IMR-90 (cell line): Measurements from ENCODE around the gene MAP4. TPM values are rescaled to one million over a fixed set of nuclear protein-coding genes. Genes with fewer than 3 reads are reported as not detected.

Experiments
- ATAC-seq: fragments of 200-7000 bp; cut with Tn5 transposase; 2 replicates; pipeline ENCODE4 v1.9.1; 2020; ENCODE audit warnings: low read depth, mild to moderate bottlenecking, moderate library complexity
- BruUV-seq: library from RNA; stranded (reverse); fragments of 400-500 nt; replicated peaks from 2 replicates; lab custom pipeline; 2021; lab: Mats Ljungman, UMichigan
- CTCF ChIA-PET: fragments of 300-600 bp; formaldehyde crosslinking; extraction: SDS; loops from one replicate; lab custom pipeline; 2021; ENCODE audit warnings: antibody characterized with exemption; lab: Yijun Ruan, JAX
- POLR2A ChIA-PET: fragments of 300-600 bp; sonication (Branson Sonifier 250); formaldehyde crosslinking; loops from one replicate; lab custom pipeline; 2022; ENCODE audit warnings: antibody characterized with exemption; ENCODE audit not compliant: unreplicated experiment; lab: Charles Lee
- DNase-seq: peaks from one replicate; pipeline ENCODE4 v3.0.0; 2013
- H2AFZ ChIP-seq: replicated peaks from 2 replicates; pipeline ENCODE3; 2013; ENCODE audit warnings: low read length, mild to moderate bottlenecking; ENCODE audit not compliant: poor library complexity
- H2AK5ac ChIP-seq: 2 replicates; pipeline ENCODE4 v1.6.1; 2013; ENCODE audit warnings: low read depth, low read length, inconsistent platforms
- H2AK9ac ChIP-seq: replicated peaks from 2 replicates; pipeline ENCODE3; 2013; ENCODE audit warnings: mild to moderate bottlenecking, low read depth, low read length, moderate library complexity; ENCODE audit not compliant: poor library complexity
- H2BK120ac ChIP-seq: 2 replicates; pipeline ENCODE4 v1.6.1; 2013; ENCODE audit warnings: low read depth, low read length, inconsistent platforms
- H2BK15ac ChIP-seq: 3 replicates; pipeline ENCODE4 v1.6.1; 2013; ENCODE audit warnings: low read depth, low read length, inconsistent platforms
- H2BK20ac ChIP-seq: 2 replicates; pipeline ENCODE4 v1.6.1; 2013; ENCODE audit warnings: low read depth, mild to moderate bottlenecking, inconsistent platforms, low read length, moderate library complexity
- H2BK5ac ChIP-seq: 2 replicates; pipeline ENCODE4 v1.6.1; 2013; ENCODE audit warnings: mild to moderate bottlenecking, low read depth, low read length, inconsistent platforms; ENCODE audit not compliant: poor library complexity, severe bottlenecking
- H3K14ac ChIP-seq: replicated peaks from 2 replicates; pipeline ENCODE4 v1.6.1; 2013; ENCODE audit warnings: low read depth, low read length, inconsistent platforms
- H3K18ac ChIP-seq: 2 replicates; pipeline ENCODE4 v1.6.1; 2013; ENCODE audit warnings: low read depth, low read length, control low read depth
- H3K23ac ChIP-seq: 2 replicates; pipeline ENCODE4 v1.6.1; 2013; ENCODE audit warnings: low read depth, low read length, inconsistent platforms
- H3K27ac ChIP-seq: 2 replicates; pipeline ENCODE4 v1.5.1; 2013; ENCODE audit warnings: mild to moderate bottlenecking, control low read depth, low read length; ENCODE audit not compliant: insufficient read depth
- H3K27me3 ChIP-seq: 2 replicates; pipeline ENCODE4 v1.6.1; 2013; ENCODE audit warnings: low read length; ENCODE audit not compliant: control insufficient read depth, insufficient read depth
- H3K36me3 ChIP-seq: 2 replicates; pipeline ENCODE4 v1.6.1; 2013; ENCODE audit warnings: low read length, mixed read lengths; ENCODE audit not compliant: control insufficient read depth, insufficient read depth
- H3K4ac ChIP-seq: 2 replicates; pipeline ENCODE4 v1.6.1; 2013; ENCODE audit warnings: low read depth, low read length, inconsistent platforms
- H3K4me1 ChIP-seq: 2 replicates; pipeline ENCODE4 v1.6.1; 2013; ENCODE audit warnings: low read length, mixed read lengths; ENCODE audit not compliant: control insufficient read depth, insufficient read depth
- H3K4me2 ChIP-seq: 2 replicates; pipeline ENCODE4 v1.6.1; 2013; ENCODE audit warnings: low read depth, mild to moderate bottlenecking, control low read depth, low read length, moderate library complexity
- H3K4me3 ChIP-seq: 2 replicates; pipeline ENCODE4 v1.5.1; 2013; ENCODE audit warnings: low read depth, mild to moderate bottlenecking, control low read depth, low read length, moderate library complexity; ENCODE audit not compliant: insufficient read depth
- H3K56ac ChIP-seq: 2 replicates; pipeline ENCODE4 v1.6.1; 2013; ENCODE audit warnings: low read length, inconsistent platforms; ENCODE audit not compliant: insufficient read depth; ENCODE audit errors: extremely low read depth
- H3K79me1 ChIP-seq, 2 experiments: 2 replicates each; pipeline ENCODE4 v1.6.1; 2013; ENCODE audit warnings: low read length in 2 of 2, inconsistent platforms in 1 of 2, low read depth in 1 of 2
- H3K9ac ChIP-seq: 2 replicates; pipeline ENCODE4 v1.6.1; 2013; ENCODE audit warnings: low read depth, low read length, control low read depth
- H3K9me1 ChIP-seq: 2 replicates; pipeline ENCODE4 v1.6.1; 2013; ENCODE audit warnings: low read length, inconsistent platforms; ENCODE audit not compliant: insufficient read depth
- H3K9me3 ChIP-seq: 2 replicates; pipeline ENCODE4 v1.6.1; 2013; ENCODE audit warnings: low read length; ENCODE audit not compliant: control insufficient read depth, insufficient read depth
- H4K20me1 ChIP-seq: 2 replicates; pipeline ENCODE4 v1.6.1; 2013; ENCODE audit warnings: low read length, inconsistent platforms; ENCODE audit not compliant: insufficient read depth
- H4K5ac ChIP-seq: 2 replicates; pipeline ENCODE4 v1.6.1; 2013; ENCODE audit warnings: mild to moderate bottlenecking, low read depth, low read length, control low read depth
- H4K8ac ChIP-seq, 2 experiments: 2 replicates each; pipeline ENCODE4 v1.6.1; 2013; ENCODE audit warnings: low read depth in 2 of 2, low read length in 2 of 2, control low read depth in 1 of 2, inconsistent platforms in 1 of 2
- H4K91ac ChIP-seq: 2 replicates; pipeline ENCODE4 v1.6.1; 2013; ENCODE audit warnings: low read depth, low read length, inconsistent platforms; ENCODE audit not compliant: insufficient read depth
- BHLHE40 ChIP-seq: fragments of 150-350 bp; IDR thresholded peaks from 2 replicates; pipeline ENCODE4 v1.6.1; 2016; ENCODE audit warnings: mild to moderate bottlenecking, low read depth, low read length
- CHD1 ChIP-seq: IDR thresholded peaks from 2 replicates; pipeline ENCODE4 v1.6.1; 2012; ENCODE audit warnings: low read depth, low read length, improper control_type of control experiment
- CTCF ChIP-seq: conservative IDR thresholded peaks from 2 replicates; pipeline ENCODE4 v1.5.1; 2012; ENCODE audit warnings: mild to moderate bottlenecking, low read depth, low read length, improper control_type of control experiment
- ELK1 ChIP-seq: fragments of 150-350 bp; IDR thresholded peaks from 2 replicates; pipeline ENCODE4 v1.6.1; 2016; ENCODE audit warnings: low read depth, mild to moderate bottlenecking, low read length, moderate library complexity, borderline replicate concordance
- FOS ChIP-seq: fragments of 150-350 bp; IDR thresholded peaks from 2 replicates; pipeline ENCODE4 v1.6.1; 2016; ENCODE audit warnings: low read depth, low read length
- MAFK ChIP-seq: IDR thresholded peaks from 2 replicates; pipeline ENCODE4 v1.6.1; 2012; ENCODE audit warnings: low read depth, low read length, improper control_type of control experiment
- MAZ ChIP-seq: IDR thresholded peaks from 2 replicates; pipeline ENCODE4 v1.6.1; 2012; ENCODE audit warnings: low read depth, mild to moderate bottlenecking, low read length, improper control_type of control experiment, moderate library complexity, borderline replicate concordance
- MXI1 ChIP-seq: IDR thresholded peaks from 2 replicates; pipeline ENCODE4 v1.6.1; 2012; ENCODE audit warnings: low read depth, mild to moderate bottlenecking, low read length, moderate library complexity, borderline replicate concordance
- NFE2L2 ChIP-seq: fragments of 150-350 bp; IDR thresholded peaks from 2 replicates; pipeline ENCODE4 v1.6.1; 2016; ENCODE audit warnings: low read depth, mild to moderate bottlenecking, low read length
- RAD21 ChIP-seq: IDR thresholded peaks from 2 replicates; pipeline ENCODE4 v1.6.1; 2012; ENCODE audit warnings: low read length, improper control_type of control experiment
- RCOR1 ChIP-seq: IDR thresholded peaks from 2 replicates; pipeline ENCODE4 v1.6.1; 2012; ENCODE audit warnings: mild to moderate bottlenecking, low read length, improper control_type of control experiment; ENCODE audit not compliant: insufficient replicate concordance
- SMC3 ChIP-seq: fragments of 150-350 bp; IDR thresholded peaks from 2 replicates; pipeline ENCODE4 v1.6.1; 2016; ENCODE audit warnings: low read depth, mild to moderate bottlenecking, antibody characterized with exemption, low read length, moderate library complexity
- USF2 ChIP-seq: fragments of 150-350 bp; IDR thresholded peaks from 2 replicates; pipeline ENCODE4 v1.6.1; 2017; ENCODE audit warnings: mild to moderate bottlenecking, antibody characterized with exemption, low read length, low read depth
- WGBS, 2 experiments: methylation state at CpG; one replicate each; pipeline versions ENCODE4 v1.1.5 to v1.1.7; 2013; ENCODE audit warnings: missing lambda C conversion rate in 2 of 2; ENCODE audit not compliant: insufficient read length in 1 of 2; ENCODE audit errors: extremely low coverage in 2 of 2; 5-methylcytosine and 5-hydroxymethylcytosine counted together
- dilution Hi-C: fragments of 300-500 bp; cut with HindIII; formaldehyde crosslinking; loops from one replicate; pipeline ENCODE4 v1.14.3; 2018; ENCODE audit warnings: low sequenced_read_pairs; ENCODE audit not compliant: unreplicated experiment
- in situ Hi-C: fragments of 300-500 bp; cut with MboI; formaldehyde crosslinking; loops from 3 replicates; pipeline ENCODE4 v1.14.3; 2019; ENCODE audit warnings: low sequenced_read_pairs, inconsistent platforms, mixed read lengths
- intact Hi-C: fragments of 100-400 bp; cut with micrococcal nuclease; formaldehyde crosslinking; loops from 2 replicates; pipeline ENCODE4 v1.10.0; 2022
- polyA plus RNA-seq, 3 experiments: library from polyadenylated mRNA; depleted of rRNA; stranded (reverse); fragments of >200 nt; gene quantifications; 2 replicates each; pipeline ENCODE4 v1.2.3, GENCODE V29; 2012; ENCODE audit warnings: low replicate concordance in 1 of 3
- total RNA-seq: library from RNA; depleted of rRNA; stranded (reverse); fragments of >200 nt; gene quantifications from 2 replicates; pipeline ENCODE4 v1.2.3, GENCODE V29; 2012

The MAP4 gene
- total and polyA plus RNA-seq, 2 of the 4 experiments (the other 2 are of a cell fraction) = 87.8 to 216 TPM

- dilution Hi-C loops = no loop called here
- ChIA-PET CTCF (interaction anchor here (0.6 kb wide), 1 partner anchor 131 kb away, joined by 3 read pairs; no protein-coding TSS in a partner anchor), POLR2A (no interaction called here)
- peaks cover 26% of the 10 kb centered on the region for H3K9me1 ChIP-seq
- no peak overlapping the region for H2AK5ac ChIP-seq
- no peak overlapping the region for H2AK9ac ChIP-seq
- no peak overlapping the region for H4K91ac ChIP-seq
- H2BK5ac ChIP-seq = no peak overlapping the region
- H3K27me3 ChIP-seq = no peaks in the 10 kb centered on the region
- no peak overlapping the region for H3K14ac ChIP-seq
- no peak overlapping the region for H4K5ac ChIP-seq
- no peak overlapping the region for H2BK15ac ChIP-seq
- no peak overlapping the region for H3K4ac ChIP-seq
- H3K9ac ChIP-seq = no peak overlapping the region
- H3K4me2 ChIP-seq = no peak overlapping the region
- peaks cover 2% of the 10 kb centered on the region for H3K36me3 ChIP-seq
- no peak overlapping the region for H3K4me3 ChIP-seq
- H3K27ac ChIP-seq = no peak overlapping the region
- H3K56ac ChIP-seq = no peak overlapping the region
- H2BK120ac ChIP-seq = no peak overlapping the region
- no TSS peak for BruUV-seq
- peaks cover 35 to 80% of the 10 kb centered on the region in 2 experiments for H3K79me1 ChIP-seq
- H3K18ac ChIP-seq = no peak overlapping the region
- no peak overlapping the region for H2BK20ac ChIP-seq
- H4K8ac ChIP-seq = no peak overlapping the region
- peaks cover 82% of the 10 kb centered on the region for H4K20me1 ChIP-seq
- DNase-seq = no peak
- H3K23ac ChIP-seq = no peak overlapping the region
- H3K9me3 ChIP-seq = no peaks in the 10 kb centered on the region
- TF ChIP-seq NFE2L2 = no peak
- TF ChIP-seq CHD1 = no peak
- no peak for TF ChIP-seq RAD21
- TF ChIP-seq SMC3 = no peak
- no peak for TF ChIP-seq RCOR1
- TF ChIP-seq BHLHE40 = no peak
- no peak for TF ChIP-seq MAFK
- no peak for TF ChIP-seq CTCF
- no peak for TF ChIP-seq USF2
- TF ChIP-seq MXI1 = no peak
- no peak for TF ChIP-seq MAZ
- no peak for TF ChIP-seq FOS
- no peak for TF ChIP-seq ELK1
- intact Hi-C loops = no loop called here
- in situ Hi-C loops = no loop called here
- no peak for ATAC-seq
- WGBS, 2 experiments = no CpG with 5 or more reads among the region's 4 CpGs
- H2AFZ ChIP-seq = no peak overlapping the region
- peaks cover 5% of the 10 kb centered on the region; the same call in 1 of the 2 replicates for H3K4me1 ChIP-seq
Observed at GRCh38 chr3:48001991-48002390, 14.2 kb downstream of the MAP4 start.
